GM20000 (cell line): ENCODE measurements around the gene CEP85.
A peak's percentile ranks its signal among the peaks of the same experiment; 100 is the strongest.

ENCODE experiments used
- DNase-seq: peaks from one replicate; pipeline ENCODE4 v3.0.0; 2012; ENCODE audit warnings: low spot score
- TF ChIP-seq, protein P1 (sequence below): IDR thresholded peaks from 2 replicates; pipeline ENCODE4 v1.5.1; 2012; ENCODE audit warnings: mild to moderate bottlenecking, control low read depth; ENCODE audit errors: extremely low read depth, missing control alignments

CEP85 gene, protein sequence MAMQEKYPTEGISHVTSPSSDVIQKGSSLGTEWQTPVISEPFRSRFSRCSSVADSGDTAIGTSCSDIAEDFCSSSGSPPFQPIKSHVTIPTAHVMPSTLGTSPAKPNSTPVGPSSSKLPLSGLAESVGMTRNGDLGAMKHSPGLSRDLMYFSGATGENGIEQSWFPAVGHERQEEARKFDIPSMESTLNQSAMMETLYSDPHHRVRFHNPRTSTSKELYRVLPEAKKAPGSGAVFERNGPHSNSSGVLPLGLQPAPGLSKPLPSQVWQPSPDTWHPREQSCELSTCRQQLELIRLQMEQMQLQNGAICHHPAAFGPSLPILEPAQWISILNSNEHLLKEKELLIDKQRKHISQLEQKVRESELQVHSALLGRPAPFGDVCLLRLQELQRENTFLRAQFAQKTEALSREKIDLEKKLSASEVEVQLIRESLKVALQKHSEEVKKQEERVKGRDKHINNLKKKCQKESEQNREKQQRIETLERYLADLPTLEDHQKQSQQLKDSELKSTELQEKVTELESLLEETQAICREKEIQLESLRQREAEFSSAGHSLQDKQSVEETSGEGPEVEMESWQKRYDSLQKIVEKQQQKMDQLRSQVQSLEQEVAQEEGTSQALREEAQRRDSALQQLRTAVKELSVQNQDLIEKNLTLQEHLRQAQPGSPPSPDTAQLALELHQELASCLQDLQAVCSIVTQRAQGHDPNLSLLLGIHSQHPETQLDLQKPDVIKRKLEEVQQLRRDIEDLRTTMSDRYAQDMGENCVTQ

DNA sequence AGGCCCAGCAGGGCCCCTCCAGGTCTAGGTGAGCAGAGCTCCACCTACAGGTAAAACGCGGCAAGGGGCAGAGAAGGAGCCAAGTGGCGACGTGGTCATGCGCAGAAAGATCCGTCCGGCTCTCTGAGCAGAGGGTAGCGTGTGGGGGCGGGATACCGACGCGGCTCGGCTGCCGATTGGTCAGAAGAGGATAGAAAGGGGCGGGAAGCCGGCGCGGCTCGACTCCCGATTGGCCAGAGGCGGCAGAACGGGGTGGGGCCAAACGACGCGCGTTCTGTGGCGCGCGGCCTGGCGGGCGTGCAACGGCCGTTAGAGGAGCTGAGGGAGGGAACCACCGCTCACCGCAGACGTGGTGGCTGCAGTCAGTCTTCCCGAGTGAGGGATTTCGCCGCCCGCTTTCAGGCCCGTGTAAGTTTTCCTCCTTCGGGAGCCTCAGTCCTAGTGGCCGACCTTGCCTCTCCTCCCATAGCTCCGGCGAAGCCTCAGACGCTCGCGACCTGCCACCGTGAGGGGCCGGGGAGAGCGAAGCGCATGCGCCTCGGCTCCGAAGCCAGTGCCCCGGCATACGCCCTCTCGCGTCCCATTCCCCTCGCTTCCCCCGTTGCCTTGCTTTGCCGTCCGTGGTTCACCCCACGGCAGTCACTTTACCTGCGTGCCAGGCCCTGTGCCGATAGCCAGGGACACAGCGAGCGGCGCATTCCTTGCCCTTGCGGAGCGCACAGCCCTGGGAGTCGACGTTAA is at the start of gene CEP85:
TSS of gene CEP85 (plus strand) at position 298 of the 741 bp plus-strand sequence. CDS start 5,584 bp downstream, outside the sequence.
- DNase-seq = peak; percentile 99
- TF ChIP-seq, protein P1, sequence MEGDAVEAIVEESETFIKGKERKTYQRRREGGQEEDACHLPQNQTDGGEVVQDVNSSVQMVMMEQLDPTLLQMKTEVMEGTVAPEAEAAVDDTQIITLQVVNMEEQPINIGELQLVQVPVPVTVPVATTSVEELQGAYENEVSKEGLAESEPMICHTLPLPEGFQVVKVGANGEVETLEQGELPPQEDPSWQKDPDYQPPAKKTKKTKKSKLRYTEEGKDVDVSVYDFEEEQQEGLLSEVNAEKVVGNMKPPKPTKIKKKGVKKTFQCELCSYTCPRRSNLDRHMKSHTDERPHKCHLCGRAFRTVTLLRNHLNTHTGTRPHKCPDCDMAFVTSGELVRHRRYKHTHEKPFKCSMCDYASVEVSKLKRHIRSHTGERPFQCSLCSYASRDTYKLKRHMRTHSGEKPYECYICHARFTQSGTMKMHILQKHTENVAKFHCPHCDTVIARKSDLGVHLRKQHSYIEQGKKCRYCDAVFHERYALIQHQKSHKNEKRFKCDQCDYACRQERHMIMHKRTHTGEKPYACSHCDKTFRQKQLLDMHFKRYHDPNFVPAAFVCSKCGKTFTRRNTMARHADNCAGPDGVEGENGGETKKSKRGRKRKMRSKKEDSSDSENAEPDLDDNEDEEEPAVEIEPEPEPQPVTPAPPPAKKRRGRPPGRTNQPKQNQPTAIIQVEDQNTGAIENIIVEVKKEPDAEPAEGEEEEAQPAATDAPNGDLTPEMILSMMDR = peak; percentile 94

DNA sequence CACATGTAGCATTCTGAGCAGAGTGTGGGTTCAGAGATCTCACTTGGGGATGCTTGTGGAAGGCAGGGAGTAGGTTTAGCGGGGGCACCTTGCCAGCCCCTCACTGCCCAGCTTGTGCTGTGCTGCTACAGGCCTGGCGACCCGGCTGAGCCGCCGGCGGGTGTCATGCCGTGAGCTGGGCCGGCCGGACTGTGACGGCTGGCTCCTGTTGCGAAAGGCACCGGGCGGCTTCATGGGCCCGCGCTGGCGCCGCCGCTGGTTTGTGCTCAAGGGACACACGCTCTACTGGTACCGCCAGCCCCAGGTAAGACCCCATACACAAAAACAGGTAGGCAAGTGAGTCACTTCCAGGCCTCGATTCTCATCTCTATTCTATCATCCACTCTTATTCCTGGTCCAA is 49.1 kb upstream of the CEP85 start:
- TF ChIP-seq, protein P1 = no peak
- peak; percentile 16 for DNase-seq

DNA sequence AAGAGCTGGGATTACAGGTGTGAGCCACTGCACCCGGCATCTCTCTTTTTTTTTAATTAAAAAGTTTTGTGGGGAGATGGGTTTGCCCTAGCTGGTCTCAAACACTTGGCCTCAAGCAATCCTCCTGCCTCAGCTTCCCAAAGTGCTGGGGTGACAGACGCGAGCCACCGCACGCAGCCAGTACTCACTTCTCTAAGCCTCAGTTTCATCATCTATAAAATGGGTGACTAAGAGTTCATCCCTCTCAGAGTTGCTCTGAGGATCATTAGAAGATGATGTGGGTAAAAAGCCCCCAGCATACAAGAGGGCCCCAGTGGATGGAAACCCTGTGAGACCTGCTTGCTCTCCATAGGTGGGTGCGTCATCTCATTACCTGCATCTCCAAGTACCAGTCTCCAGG is 46.1 kb upstream of the CEP85 start:
- TF ChIP-seq, protein P1 = no peak
- no peak for DNase-seq

DNA sequence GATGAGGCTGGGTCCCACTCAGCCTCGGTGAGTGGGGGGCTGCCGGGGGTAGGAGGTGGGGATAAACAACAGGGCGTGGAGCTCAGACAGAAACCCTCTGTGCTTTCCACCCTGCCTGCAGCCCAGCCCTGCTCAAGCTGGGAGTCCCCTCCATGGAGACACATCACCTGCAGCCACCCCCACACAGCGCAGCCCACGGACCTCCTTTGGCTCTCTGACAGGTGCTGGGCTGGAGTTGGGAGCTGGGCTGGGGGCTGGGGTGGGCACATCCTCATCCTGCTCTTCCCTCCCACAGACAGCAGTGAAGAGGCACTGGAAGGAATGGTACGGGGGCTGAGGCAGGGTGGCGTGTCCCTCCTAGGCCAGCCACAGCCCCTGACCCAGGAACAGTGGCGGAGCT is 45.5 kb upstream of the CEP85 start:
- no peak for DNase-seq
- TF ChIP-seq, protein P1 = no peak

DNA sequence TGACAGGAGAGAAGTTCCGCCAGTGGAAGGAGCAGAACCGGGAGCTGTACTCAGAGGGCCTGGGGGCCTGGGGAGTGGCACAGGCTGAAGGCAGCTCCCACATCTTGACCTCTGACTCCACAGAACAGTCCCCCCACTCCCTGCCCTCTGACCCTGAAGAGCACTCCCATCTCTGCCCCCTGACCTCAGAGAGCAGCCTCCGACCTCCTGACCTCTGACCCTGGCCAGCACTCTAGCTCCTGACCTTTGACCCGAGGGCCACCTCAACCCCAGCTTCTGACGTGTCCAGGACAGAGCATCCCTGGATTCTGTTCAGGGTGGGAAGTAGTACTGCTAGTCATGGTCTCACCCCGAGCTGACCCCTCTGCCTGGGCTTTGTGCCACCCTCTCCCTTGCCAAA is 44.7 kb upstream of the CEP85 start:
- TF ChIP-seq, protein P1 = no peak
- no peak for DNase-seq

DNA sequence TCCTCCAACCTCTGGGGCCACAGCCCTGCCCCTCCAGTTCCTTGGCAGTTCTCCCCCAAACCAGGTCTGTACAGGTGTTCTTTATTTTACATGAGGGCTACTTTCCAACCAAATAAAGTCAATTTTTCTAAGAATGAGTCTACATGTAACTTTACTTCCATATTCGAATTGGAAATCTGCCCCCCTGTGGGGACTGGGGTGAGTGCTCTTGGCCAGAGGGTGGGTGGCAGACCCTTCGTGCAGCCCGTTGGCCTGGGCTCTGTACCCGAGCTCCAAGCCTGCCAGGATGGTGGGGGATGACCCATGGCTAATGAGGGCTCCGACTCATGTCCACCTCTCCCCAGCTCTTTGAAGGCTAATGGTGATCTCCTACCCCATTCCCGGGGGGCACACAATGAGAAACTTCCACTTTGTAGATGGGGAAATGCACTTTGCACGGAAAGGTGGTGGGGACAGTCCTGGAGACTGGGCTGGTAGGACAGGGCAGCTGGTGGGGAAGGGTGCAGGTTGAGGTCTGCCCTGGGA is 44.2 kb upstream of the CEP85 start:
- TF ChIP-seq, protein P1 = no peak
- no peak for DNase-seq
